K562 (cell line): Measurements from ENCODE around the gene DPAGT1. TPM values are rescaled to one million over a fixed set of nuclear protein-coding genes. Genes with fewer than 3 reads are reported as not detected.
A peak's percentile ranks its signal among the peaks of the same experiment; 100 is the strongest.

Source experiments
- BRD9 ChIP-seq: fragments of 450-650 bp; IDR thresholded peaks from 2 replicates; pipeline ENCODE4 v1.6.1; 2018; ENCODE audit warnings: low read depth; ENCODE audit not compliant: partially characterized antibody
- FOSL1 ChIP-seq: fragments of 200-800 bp; sonication (Bioruptor generic); conservative IDR thresholded peaks from 2 replicates; pipeline ENCODE4 v1.6.1; 2016; ENCODE audit warnings: missing genetic modification characterization, missing compliant biosample characterization
- GMEB1 ChIP-seq: fragments of 250-450 bp; sonication (Bioruptor Pico); IDR thresholded peaks from 2 replicates; pipeline ENCODE4 v1.4.0; 2020; ENCODE audit warnings: mild to moderate bottlenecking
- HSF4 ChIP-seq: fragments of 250-450 bp; sonication (Bioruptor Pico); IDR thresholded peaks from 2 replicates; pipeline ENCODE4 v2.1.2; 2022; ENCODE audit warnings: mild to moderate bottlenecking, moderate library complexity, borderline replicate concordance
- RBBP5 ChIP-seq: fragments of 200-600 bp; sonication (generic); IDR thresholded peaks from 2 replicates; pipeline ENCODE4 v1.6.1; 2012; ENCODE audit warnings: borderline replicate concordance, mild to moderate bottlenecking, low read length, control low read depth, inconsistent platforms; ENCODE audit not compliant: insufficient read depth, poor library complexity, severe bottlenecking
- SAP30 ChIP-seq: fragments of 200-600 bp; sonication (generic); IDR thresholded peaks from 2 replicates; pipeline ENCODE4 v1.6.1; 2012; ENCODE audit warnings: borderline replicate concordance, low read depth, mild to moderate bottlenecking, moderate library complexity, low read length, control low read depth, inconsistent platforms; ENCODE audit not compliant: insufficient read depth, poor library complexity, severe bottlenecking
- ZFX ChIP-seq: sonication (generic); formaldehyde crosslinking; IDR thresholded peaks from 2 replicates; pipeline ENCODE4 v1.8.0; 2022; ENCODE audit warnings: mild to moderate bottlenecking, missing genetic modification reagents, moderate library complexity
- ZSCAN29 ChIP-seq: fragments of 450-650 bp; IDR thresholded peaks from 2 replicates; pipeline ENCODE4 v1.6.1; 2017
- polyA plus RNA-seq, 8 experiments: library from polyadenylated mRNA; depleted of rRNA in 4 of 8; stranded (reverse) in 5 of 8; unstranded in 3 of 8; fragments of >200 nt; fragmentation: Nextera tagmentation in 2 of 8; fragmentation: Illumina TruSeq in 1 of 8; extraction: Ambion mirVana in 2 of 8; extraction: Trizol in 1 of 8; gene quantifications; 2 replicates each; pipeline versions ENCODE4 v1.2.1 to v1.2.3, GENCODE V29; 2011 to 2014; ENCODE audit warnings: inconsistent platforms in 1 of 8, missing spikeins in 1 of 8
- total RNA-seq, 7 experiments: library from RNA; depleted of rRNA in 6 of 7; stranded (reverse); fragments of >200 nt in 6 of 7; fragmentation: Illumina TruSeq in 2 of 7; extraction: Trizol in 2 of 7; gene quantifications; 2 replicates each; pipeline versions ENCODE4 v1.2.1 to v1.2.3, GENCODE V29; 2011 to 2021; ENCODE audit warnings: low replicate concordance in 1 of 7
- TF ChIP-seq, protein P1 (sequence below): fragments of 200-600 bp; sonication (generic); IDR thresholded peaks from one replicate; pipeline ENCODE4 v1.6.1; 2012; ENCODE audit warnings: mild to moderate bottlenecking, low read depth, low read length, inconsistent platforms
- TF ChIP-seq, protein P2 (sequence below): fragments of 450-650 bp; IDR thresholded peaks from 2 replicates; pipeline ENCODE4 v1.6.1; 2017; ENCODE audit warnings: antibody characterized with exemption

DPAGT1 gene
- total and polyA plus RNA-seq, 9 of the 15 experiments (the other 6 are each of a cell fraction or from before 2014, with no cell fraction given): 29.9 to 135 (median 85.0) TPM

DNA sequence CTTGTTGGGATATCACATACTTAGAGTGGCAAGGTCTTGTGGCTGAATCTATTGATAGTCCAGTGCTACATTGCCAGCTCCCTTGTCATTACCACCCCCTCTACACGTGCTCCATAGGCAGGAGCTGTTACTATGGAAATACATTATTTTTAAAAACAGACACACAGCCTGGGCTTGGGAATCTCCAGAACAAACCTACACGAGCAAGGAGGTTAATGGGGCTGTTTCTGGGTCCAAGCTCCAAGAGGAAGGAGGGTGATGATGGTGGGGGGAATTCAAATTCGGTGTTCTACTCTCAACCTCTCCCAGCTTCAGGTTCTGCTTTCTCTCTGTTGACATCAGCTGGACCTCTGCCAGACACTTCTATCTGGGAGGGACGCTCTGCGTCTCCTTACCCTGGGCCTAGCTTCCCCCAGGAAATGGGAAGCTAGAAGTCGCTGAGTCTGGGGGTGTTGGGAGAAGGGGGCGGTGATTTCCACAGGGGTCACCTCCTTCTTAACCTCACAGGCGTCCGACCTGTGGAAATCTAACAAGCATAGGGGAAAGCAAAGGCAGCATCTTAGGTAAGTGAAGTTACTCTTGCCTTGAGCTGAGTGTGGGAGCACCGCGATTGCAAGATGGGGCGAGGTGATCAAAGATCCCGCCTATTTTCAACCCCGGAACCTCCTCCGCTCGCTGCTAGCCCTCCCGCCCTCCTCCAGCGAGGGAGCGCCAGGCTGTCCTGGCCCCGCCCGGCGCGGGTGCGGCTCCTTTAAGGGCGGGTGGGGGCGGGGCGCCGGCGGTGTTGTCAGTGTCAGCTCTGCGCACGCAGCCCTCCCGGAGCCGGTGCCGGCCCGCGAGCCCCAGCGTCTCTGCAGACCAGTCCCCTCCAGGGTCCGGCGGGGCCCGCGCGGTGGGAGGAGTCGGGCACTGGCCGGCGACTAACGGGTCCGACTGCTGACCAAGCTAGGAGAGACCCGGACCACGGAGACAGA, 5.2 kb upstream of the DPAGT1 start, which contains the start of gene C2CD2L (continued):
- TF ChIP-seq GMEB1: no peak
- TF ChIP-seq HSF4 (CRISPR knock-in tag): no peak
- TF ChIP-seq ZSCAN29: no peak
- TF ChIP-seq FOSL1 (tag): 0 out of 2 replicates have a peak, but pooled peaks have one; percentile 27
- peak; percentile 86 for TF ChIP-seq BRD9
- TF ChIP-seq ZFX (CRISPR knock-in tag): peak; percentile 96
- no peak for TF ChIP-seq RBBP5
- TF ChIP-seq, protein P1, sequence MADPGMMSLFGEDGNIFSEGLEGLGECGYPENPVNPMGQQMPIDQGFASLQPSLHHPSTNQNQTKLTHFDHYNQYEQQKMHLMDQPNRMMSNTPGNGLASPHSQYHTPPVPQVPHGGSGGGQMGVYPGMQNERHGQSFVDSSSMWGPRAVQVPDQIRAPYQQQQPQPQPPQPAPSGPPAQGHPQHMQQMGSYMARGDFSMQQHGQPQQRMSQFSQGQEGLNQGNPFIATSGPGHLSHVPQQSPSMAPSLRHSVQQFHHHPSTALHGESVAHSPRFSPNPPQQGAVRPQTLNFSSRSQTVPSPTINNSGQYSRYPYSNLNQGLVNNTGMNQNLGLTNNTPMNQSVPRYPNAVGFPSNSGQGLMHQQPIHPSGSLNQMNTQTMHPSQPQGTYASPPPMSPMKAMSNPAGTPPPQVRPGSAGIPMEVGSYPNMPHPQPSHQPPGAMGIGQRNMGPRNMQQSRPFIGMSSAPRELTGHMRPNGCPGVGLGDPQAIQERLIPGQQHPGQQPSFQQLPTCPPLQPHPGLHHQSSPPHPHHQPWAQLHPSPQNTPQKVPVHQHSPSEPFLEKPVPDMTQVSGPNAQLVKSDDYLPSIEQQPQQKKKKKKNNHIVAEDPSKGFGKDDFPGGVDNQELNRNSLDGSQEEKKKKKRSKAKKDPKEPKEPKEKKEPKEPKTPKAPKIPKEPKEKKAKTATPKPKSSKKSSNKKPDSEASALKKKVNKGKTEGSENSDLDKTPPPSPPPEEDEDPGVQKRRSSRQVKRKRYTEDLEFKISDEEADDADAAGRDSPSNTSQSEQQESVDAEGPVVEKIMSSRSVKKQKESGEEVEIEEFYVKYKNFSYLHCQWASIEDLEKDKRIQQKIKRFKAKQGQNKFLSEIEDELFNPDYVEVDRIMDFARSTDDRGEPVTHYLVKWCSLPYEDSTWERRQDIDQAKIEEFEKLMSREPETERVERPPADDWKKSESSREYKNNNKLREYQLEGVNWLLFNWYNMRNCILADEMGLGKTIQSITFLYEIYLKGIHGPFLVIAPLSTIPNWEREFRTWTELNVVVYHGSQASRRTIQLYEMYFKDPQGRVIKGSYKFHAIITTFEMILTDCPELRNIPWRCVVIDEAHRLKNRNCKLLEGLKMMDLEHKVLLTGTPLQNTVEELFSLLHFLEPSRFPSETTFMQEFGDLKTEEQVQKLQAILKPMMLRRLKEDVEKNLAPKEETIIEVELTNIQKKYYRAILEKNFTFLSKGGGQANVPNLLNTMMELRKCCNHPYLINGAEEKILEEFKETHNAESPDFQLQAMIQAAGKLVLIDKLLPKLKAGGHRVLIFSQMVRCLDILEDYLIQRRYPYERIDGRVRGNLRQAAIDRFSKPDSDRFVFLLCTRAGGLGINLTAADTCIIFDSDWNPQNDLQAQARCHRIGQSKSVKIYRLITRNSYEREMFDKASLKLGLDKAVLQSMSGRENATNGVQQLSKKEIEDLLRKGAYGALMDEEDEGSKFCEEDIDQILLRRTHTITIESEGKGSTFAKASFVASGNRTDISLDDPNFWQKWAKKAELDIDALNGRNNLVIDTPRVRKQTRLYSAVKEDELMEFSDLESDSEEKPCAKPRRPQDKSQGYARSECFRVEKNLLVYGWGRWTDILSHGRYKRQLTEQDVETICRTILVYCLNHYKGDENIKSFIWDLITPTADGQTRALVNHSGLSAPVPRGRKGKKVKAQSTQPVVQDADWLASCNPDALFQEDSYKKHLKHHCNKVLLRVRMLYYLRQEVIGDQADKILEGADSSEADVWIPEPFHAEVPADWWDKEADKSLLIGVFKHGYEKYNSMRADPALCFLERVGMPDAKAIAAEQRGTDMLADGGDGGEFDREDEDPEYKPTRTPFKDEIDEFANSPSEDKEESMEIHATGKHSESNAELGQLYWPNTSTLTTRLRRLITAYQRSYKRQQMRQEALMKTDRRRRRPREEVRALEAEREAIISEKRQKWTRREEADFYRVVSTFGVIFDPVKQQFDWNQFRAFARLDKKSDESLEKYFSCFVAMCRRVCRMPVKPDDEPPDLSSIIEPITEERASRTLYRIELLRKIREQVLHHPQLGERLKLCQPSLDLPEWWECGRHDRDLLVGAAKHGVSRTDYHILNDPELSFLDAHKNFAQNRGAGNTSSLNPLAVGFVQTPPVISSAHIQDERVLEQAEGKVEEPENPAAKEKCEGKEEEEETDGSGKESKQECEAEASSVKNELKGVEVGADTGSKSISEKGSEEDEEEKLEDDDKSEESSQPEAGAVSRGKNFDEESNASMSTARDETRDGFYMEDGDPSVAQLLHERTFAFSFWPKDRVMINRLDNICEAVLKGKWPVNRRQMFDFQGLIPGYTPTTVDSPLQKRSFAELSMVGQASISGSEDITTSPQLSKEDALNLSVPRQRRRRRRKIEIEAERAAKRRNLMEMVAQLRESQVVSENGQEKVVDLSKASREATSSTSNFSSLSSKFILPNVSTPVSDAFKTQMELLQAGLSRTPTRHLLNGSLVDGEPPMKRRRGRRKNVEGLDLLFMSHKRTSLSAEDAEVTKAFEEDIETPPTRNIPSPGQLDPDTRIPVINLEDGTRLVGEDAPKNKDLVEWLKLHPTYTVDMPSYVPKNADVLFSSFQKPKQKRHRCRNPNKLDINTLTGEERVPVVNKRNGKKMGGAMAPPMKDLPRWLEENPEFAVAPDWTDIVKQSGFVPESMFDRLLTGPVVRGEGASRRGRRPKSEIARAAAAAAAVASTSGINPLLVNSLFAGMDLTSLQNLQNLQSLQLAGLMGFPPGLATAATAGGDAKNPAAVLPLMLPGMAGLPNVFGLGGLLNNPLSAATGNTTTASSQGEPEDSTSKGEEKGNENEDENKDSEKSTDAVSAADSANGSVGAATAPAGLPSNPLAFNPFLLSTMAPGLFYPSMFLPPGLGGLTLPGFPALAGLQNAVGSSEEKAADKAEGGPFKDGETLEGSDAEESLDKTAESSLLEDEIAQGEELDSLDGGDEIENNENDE: no peak
- TF ChIP-seq, protein P2, sequence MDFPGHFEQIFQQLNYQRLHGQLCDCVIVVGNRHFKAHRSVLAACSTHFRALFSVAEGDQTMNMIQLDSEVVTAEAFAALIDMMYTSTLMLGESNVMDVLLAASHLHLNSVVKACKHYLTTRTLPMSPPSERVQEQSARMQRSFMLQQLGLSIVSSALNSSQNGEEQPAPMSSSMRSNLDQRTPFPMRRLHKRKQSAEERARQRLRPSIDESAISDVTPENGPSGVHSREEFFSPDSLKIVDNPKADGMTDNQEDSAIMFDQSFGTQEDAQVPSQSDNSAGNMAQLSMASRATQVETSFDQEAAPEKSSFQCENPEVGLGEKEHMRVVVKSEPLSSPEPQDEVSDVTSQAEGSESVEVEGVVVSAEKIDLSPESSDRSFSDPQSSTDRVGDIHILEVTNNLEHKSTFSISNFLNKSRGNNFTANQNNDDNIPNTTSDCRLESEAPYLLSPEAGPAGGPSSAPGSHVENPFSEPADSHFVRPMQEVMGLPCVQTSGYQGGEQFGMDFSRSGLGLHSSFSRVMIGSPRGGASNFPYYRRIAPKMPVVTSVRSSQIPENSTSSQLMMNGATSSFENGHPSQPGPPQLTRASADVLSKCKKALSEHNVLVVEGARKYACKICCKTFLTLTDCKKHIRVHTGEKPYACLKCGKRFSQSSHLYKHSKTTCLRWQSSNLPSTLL: peak; percentile 97
- peak; percentile 12 for TF ChIP-seq SAP30
